Epidermal melanocyte (primary cell): ENCODE measurements around the gene MIDN.
"Not testable (repeated sequence)": the region's sequence is repeated elsewhere in the genome, so short reads cannot be mapped to it uniquely, and the experiment has no call there.

Source experiments
- DNase-seq: peaks from one replicate; pipeline ENCODE4 v3.0.0; 2011; ENCODE audit warnings: low spot score; ENCODE audit not compliant: insufficient read length

The MIDN gene

GRCh38 chr19:1245494-1246264 is 2.7 kb upstream of the MIDN start:
- no peak for DNase-seq

GRCh38 chr19:1246265-1247087 is 1.9 kb upstream of the MIDN start:
- not testable (repeated sequence) for DNase-seq

GRCh38 chr19:1247748-1248138 is 640 bp upstream of the MIDN start:
- no peak for DNase-seq

- DNase-seq, result no peak
Measured at GRCh38 chr19:1248786-1249297, 459 bp downstream of the MIDN start.

- peak; percentile 92 for DNase-seq
Measured at GRCh38 chr19:1249298-1249989, 1.1 kb downstream of the MIDN start.

GRCh38 chr19:1249990-1250436 is 1.6 kb downstream of the MIDN start:
- no peak for DNase-seq

- no peak for DNase-seq
Measured at GRCh38 chr19:1250437-1251260, 2.3 kb downstream of the MIDN start.

- DNase-seq, result no peak
Measured at GRCh38 chr19:1251330-1252220, 3.2 kb downstream of the MIDN start.

- no peak for DNase-seq
Measured at GRCh38 chr19:1252221-1252820, 3.9 kb downstream of the MIDN start.

GRCh38 chr19:1252821-1253513 is 4.6 kb downstream of the MIDN start:
- peak; percentile 77 for DNase-seq

- no peak for DNase-seq
Measured at GRCh38 chr19:1253514-1254080, 5.2 kb downstream of the MIDN start.

- no peak for DNase-seq
Measured at GRCh38 chr19:1254081-1254527, 5.7 kb downstream of the MIDN start.

GRCh38 chr19:1254530-1255185 is 6.3 kb downstream of the MIDN start:
- no peak for DNase-seq

GRCh38 chr19:1255186-1256161 is 7.1 kb downstream of the MIDN start:
- no peak for DNase-seq

GRCh38 chr19:1256646-1257474 is 8.5 kb downstream of the MIDN start:
- DNase-seq, result no peak
